ENCODE results near the gene ADAMTS2. TPM values are rescaled to one million over a fixed set of nuclear protein-coding genes. Genes with fewer than 3 reads are reported as not detected.

Gene ADAMTS2
- total and polyA plus RNA-seq, 2 of the 8 experiments (the other 6 are each of a cell fraction or from before 2014, with no cell fraction given) = 6.6 to 7.3 TPM

GRCh38 chr5:179292681-179293635 lies 52.3 kb downstream of the ADAMTS2 start (continued):
- no peak for TF ChIP-seq ATF2 (IDR thresholded peaks at IDR 0.05; ENCODE audit: low read length)
- no peak for TF ChIP-seq BCL11A (IDR thresholded peaks at IDR 0.05; ENCODE audit: low read depth in 2 of 2, low read length in 2 of 2)
